Measurements from ENCODE around the gene ZNRF2.
A peak's percentile ranks its signal among the peaks of the same experiment; 100 is the strongest.
"Not testable (repeated sequence)": the region's sequence is repeated elsewhere in the genome, so short reads cannot be mapped to it uniquely, and the experiment has no call there.

ZNRF2 gene

GRCh38 chr7:30292416-30293038 is 8.1 kb downstream of the ZNRF2 start:
- DNase-seq: not testable (repeated sequence)

- not testable (repeated sequence) for DNase-seq
Measured at GRCh38 chr7:30296304-30296703, 11.9 kb downstream of the ZNRF2 start.

- DNase-seq: not testable (repeated sequence)
Measured at GRCh38 chr7:30297499-30297898, 13.1 kb downstream of the ZNRF2 start.

- DNase-seq: not testable (repeated sequence)
Measured at GRCh38 chr7:30298409-30298808, 14.0 kb downstream of the ZNRF2 start.

- DNase-seq: no peak
Measured at GRCh38 chr7:30301751-30302150, 17.4 kb downstream of the ZNRF2 start.

- no peak for DNase-seq
Measured at GRCh38 chr7:30302656-30303311, 18.4 kb downstream of the ZNRF2 start.

GRCh38 chr7:30303312-30304039 is 19.1 kb downstream of the ZNRF2 start:
- DNase-seq: no peak

- DNase-seq: no peak
Measured at GRCh38 chr7:30304177-30304884, 19.9 kb downstream of the ZNRF2 start.

- DNase-seq: no peak
Measured at GRCh38 chr7:30306976-30307375, 22.6 kb downstream of the ZNRF2 start.

GRCh38 chr7:30308389-30308788 is 24.0 kb downstream of the ZNRF2 start:
- DNase-seq: no peak

- DNase-seq: no peak
Measured at GRCh38 chr7:30309302-30309701, 24.9 kb downstream of the ZNRF2 start.

- no peak for DNase-seq
Measured at GRCh38 chr7:30309842-30310435, 25.5 kb downstream of the ZNRF2 start.

- no peak for DNase-seq
Measured at GRCh38 chr7:30310674-30311362, 26.4 kb downstream of the ZNRF2 start.

GRCh38 chr7:30312178-30312577 is 27.8 kb downstream of the ZNRF2 start:
- no peak for DNase-seq

GRCh38 chr7:30313348-30313747 is 29.0 kb downstream of the ZNRF2 start:
- no peak for DNase-seq

GRCh38 chr7:30313793-30314192 is 29.4 kb downstream of the ZNRF2 start:
- DNase-seq: no peak

- DNase-seq: no peak
Measured at GRCh38 chr7:30315589-30315988, 31.2 kb downstream of the ZNRF2 start.

GRCh38 chr7:30320392-30320791 is 36.0 kb downstream of the ZNRF2 start:
- no peak for DNase-seq

GRCh38 chr7:30321089-30321881 is 36.9 kb downstream of the ZNRF2 start:
- peak; percentile 28 for DNase-seq

- DNase-seq: no peak
Measured at GRCh38 chr7:30321882-30322192, 37.4 kb downstream of the ZNRF2 start.

GRCh38 chr7:30322271-30323005 is 38.0 kb downstream of the ZNRF2 start:
- no peak for DNase-seq
